HG03196 (cell line): ENCODE results near the gene CACNA1C.

Source experiments
- ATAC-seq: cut with Tn5 transposase; IDR thresholded peaks from one replicate; pipeline ENCODE4 v1.9.1; 2021; ENCODE audit not compliant: unreplicated experiment

The CACNA1C gene

DNA sequence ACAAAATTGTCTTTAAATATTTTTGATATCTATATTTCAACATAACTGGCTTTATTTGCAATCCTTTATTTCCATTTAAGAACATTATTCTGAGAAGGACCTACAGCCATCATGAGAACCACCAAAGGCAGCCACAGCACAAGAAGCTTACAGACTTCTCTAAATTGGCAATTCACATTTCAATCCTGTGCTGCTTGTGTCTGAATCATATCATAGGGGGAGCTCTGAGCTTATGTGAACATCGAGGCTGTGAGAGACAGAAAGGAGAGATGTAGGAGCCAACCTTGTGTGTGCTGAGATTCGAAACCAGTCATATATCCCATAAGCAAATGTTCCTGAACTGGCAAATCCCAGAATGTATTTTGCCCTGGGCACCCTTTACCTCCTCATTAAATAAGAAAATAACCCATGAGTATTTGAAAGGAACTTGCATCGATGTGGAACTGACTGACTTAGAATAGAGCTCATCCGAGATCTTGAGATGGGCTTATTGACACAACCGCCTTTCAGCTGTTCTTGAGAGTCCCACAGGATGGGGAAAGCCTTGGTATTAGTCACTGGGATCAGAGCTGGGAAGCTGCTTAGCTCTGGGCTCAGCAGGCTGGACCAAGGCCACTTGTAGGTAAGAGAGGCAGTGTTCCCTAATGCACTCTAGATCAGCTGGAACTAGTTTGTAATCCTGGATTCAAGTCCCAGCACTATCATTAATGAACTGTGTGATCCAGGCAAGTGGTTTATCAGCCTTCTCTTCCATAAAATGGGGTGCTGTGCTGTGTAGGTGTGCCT lies 329.8 kb downstream of the CACNA1C start:
- ATAC-seq = no peak

DNA sequence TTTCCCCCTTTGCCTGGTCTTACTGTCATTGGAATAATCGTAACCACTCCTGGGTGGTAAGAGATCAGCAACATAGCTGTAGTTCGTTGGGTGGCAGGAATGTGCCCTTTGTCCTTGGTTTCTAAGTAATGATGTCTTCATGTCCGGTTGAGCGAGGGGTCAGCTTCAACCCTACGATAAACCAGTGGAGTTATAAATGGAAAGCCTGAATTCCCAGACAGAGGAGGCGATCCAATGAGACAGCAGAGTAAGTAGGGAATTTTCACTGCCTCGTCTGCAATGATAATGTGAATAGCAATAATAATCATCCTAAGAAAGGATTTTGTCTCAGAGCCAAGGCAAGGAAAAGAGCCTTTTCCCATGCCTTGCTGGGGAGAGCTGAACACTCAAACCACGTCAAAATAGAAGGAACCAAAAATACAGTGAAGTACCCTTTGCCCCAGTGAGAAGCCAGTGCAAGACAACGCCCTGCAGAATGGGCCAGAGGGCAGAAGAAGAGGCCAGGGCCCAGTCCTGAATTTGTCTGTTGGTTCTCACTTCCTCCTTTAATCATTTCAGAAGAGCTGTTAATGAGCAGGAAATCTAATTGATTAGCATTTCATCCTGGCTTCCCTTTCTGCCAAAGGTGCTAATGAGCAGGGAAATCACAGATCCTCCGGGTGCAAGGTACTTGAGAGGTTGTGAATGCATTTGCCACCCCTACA lies 330.7 kb downstream of the CACNA1C start:
- ATAC-seq = no peak

DNA sequence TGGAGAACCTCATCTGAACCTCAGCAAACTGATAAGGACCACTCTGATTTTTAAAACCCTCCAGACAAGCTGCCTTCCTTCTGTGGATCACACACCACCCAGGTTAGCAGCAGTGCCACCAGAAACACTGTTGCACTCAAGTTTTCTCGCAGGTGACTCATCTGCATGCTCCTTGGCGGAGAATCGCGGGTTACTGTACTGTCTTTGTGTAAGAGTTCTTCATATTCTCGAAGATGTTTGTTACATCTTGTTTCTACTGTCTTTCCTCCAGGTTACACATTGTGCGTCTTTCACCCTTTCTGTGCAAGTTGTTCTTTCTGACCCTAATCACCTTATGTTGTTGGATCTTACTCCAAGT lies 331.2 kb downstream of the CACNA1C start:
- no peak for ATAC-seq

GRCh38 chr12:2384533-2385351 lies 332.0 kb downstream of the CACNA1C start:
- ATAC-seq = no peak

DNA sequence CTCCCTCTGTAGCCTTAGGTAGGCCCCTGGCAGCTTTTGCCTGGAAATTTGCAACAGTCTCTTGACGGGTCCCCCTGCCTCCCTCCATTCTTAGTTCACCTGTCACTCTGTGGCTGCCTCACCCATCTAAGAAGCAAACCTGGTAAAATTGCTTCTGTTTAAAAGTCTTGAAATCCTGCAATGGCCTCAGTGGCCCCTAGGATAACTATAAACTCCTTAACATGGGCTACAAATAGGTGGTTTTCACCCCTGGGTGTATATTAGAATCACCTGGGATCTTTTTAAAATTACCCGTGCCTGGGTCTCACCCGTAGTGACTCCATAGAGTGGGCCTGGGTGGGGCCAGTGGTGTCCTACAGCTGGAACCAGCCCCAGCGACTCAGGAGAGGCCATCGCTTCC lies 332.7 kb downstream of the CACNA1C start:
- ATAC-seq = no peak

DNA sequence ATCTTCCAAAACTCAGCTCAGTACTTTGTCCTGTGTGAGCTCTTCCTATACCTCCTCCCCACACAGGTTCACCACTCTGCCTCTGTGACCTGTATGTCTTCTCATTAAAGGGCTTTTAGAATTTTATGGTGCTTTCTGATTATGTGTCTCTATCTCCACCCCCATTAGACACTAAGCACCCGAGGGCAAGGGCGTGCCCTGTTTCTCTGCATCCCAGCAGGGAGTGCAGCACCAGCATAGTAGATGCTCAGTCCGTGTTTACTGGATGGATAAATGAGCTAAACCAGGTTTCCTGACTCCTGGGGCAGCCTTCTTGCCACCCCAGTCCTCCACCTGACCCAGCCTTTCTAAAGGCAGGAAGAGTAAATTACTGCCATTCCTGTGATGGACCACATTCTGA lies 333.8 kb downstream of the CACNA1C start:
- no peak for ATAC-seq

- no peak for ATAC-seq
Measured at GRCh38 chr12:2387103-2387834, 334.5 kb downstream of the CACNA1C start.

- ATAC-seq = no peak
Measured at GRCh38 chr12:2389079-2389790, 336.4 kb downstream of the CACNA1C start.

- no peak for ATAC-seq
Measured at GRCh38 chr12:2390133-2390532, 337.3 kb downstream of the CACNA1C start.

- ATAC-seq = no peak
Measured at GRCh38 chr12:2390850-2391390, 338.1 kb downstream of the CACNA1C start.

GRCh38 chr12:2391740-2392331 lies 339.0 kb downstream of the CACNA1C start:
- no peak for ATAC-seq

- ATAC-seq = no peak
Measured at GRCh38 chr12:2393016-2393415, 340.2 kb downstream of the CACNA1C start.

DNA sequence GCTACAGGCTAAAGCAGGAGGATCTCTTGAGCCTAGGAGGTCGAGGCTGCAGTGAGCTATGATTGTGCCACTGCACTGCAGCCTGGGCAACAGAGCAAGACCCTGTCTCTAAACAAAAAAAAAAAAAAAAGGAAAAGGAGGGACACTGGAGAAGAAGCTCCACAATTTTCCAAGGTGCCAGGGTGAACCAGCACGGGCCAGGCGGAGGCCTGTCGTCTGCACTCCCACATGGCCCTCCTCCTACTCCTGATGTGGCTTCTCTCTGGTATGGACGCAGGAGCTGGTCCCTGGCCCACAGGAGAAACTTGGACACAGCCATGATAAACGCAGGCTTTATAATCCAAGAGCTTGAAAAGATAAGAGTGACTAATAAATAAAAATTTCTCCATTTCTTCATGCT lies 341.2 kb downstream of the CACNA1C start:
- ATAC-seq = no peak

DNA sequence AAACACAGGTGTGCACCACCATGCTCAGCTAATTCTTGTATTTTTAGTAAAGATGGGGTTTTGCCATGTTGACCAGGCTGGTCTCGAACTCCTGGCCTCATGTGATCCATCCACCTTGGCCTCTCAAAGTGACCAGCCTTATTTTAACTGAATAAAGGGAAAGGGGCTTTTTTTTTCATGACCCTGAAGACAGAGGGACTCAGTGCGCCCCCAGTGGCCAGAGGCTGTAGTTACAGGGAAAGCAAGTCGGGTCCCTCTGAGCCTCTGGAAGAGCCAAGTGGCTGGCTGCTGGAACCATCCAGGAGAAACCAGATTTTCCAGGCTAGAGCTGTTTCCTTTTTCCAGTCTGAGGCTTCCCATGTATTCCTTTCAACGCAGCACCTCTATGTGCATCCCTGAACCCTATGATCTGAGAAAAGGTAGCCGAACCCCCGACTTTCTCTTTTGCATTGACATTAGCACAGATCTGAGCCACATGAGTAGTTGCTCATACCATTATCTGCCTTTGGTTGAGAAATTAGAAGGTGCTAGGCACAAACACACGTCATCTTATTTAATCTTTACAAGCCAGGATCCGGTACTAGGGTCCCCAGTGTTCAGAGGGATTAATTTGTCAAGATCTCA lies 342.7 kb downstream of the CACNA1C start:
- ATAC-seq = no peak

GRCh38 chr12:2396448-2396871 lies 343.7 kb downstream of the CACNA1C start:
- ATAC-seq = no peak

DNA sequence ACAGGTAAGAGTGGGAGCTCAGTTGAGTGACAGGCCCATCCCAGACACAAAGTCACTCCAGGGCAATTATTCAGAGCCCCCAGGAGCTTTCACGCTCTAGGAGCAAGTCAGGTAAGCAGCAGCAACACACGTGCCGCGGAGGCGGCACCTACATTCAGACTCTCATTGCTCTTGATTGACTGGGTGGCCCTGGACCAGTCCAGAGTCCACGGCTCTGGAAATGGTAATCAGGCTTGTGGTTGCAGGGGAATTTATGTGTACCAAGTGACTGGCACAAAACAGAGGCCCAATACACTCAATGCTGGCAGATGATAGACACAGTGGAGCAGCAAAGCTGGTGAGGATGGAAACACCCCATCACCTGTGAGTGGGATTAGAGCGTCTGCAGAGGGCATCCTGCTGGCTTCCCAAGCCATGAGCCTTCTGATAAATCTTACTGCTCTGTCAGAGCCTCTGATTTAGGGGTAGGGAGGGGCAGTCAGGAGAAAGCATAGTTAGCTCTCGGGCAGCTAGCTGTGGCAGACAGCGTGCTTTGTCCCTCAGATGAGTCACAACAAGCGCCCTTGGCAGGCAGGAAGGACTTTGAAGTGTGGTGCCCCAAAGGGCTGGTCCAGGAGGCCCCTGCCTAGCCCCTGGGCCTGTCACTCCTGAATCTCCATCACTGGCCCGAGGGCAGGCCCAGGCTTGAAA lies 344.7 kb downstream of the CACNA1C start:
- ATAC-seq = no peak

- no peak for ATAC-seq
Measured at GRCh38 chr12:2401040-2401439, 348.3 kb downstream of the CACNA1C start.

- no peak for ATAC-seq
Measured at GRCh38 chr12:2402073-2402579, 349.3 kb downstream of the CACNA1C start.
